KMS-11 (cell line): ENCODE measurements around the gene ULK4.

Source experiments
- H2AFZ ChIP-seq: fragments of 200-600 bp; sonication (generic); 2 replicates; pipeline ENCODE4 v1.6.1; 2016; ENCODE audit warnings: antibody characterized with exemption, mixed run types, low read depth
- H3K27ac ChIP-seq: fragments of 200-600 bp; sonication (generic); 2 replicates; pipeline ENCODE4 v1.6.1; 2016; ENCODE audit warnings: mild to moderate bottlenecking, mixed run types
- H3K27me3 ChIP-seq: fragments of 200-600 bp; sonication (generic); 2 replicates; pipeline ENCODE4 v1.6.1; 2017; ENCODE audit warnings: mild to moderate bottlenecking, low read depth, mixed run types, moderate library complexity; ENCODE audit not compliant: insufficient read depth
- H3K36me3 ChIP-seq: fragments of 200-600 bp; sonication (generic); 2 replicates; pipeline ENCODE4 v1.6.1; 2017; ENCODE audit warnings: mild to moderate bottlenecking, mixed run types; ENCODE audit not compliant: insufficient read depth
- H3K4me1 ChIP-seq: fragments of 200-600 bp; sonication (generic); 2 replicates; pipeline ENCODE4 v1.6.1; 2016; ENCODE audit warnings: mild to moderate bottlenecking, low read depth, mixed run types; ENCODE audit not compliant: poor library complexity, severe bottlenecking
- H3K4me2 ChIP-seq: fragments of 200-600 bp; sonication (generic); 2 replicates; pipeline ENCODE4 v1.7.0; 2016; ENCODE audit warnings: mild to moderate bottlenecking, mixed run types
- H3K4me3 ChIP-seq: fragments of 200-600 bp; sonication (generic); IDR thresholded peaks from 2 replicates; pipeline ENCODE4 v1.6.1; 2017; ENCODE audit warnings: low read depth, low read length, mixed read lengths; ENCODE audit not compliant: insufficient read depth
- H3K79me2 ChIP-seq: fragments of 200-600 bp; sonication (generic); 2 replicates; pipeline ENCODE4 v1.6.1; 2016; ENCODE audit warnings: low read depth, mixed run types; ENCODE audit not compliant: insufficient read depth
- H3K9ac ChIP-seq: fragments of 200-600 bp; sonication (generic); 2 replicates; pipeline ENCODE4 v1.6.1; 2016; ENCODE audit warnings: mild to moderate bottlenecking, mixed run types
- H4K20me1 ChIP-seq: fragments of 200-600 bp; sonication (generic); 2 replicates; pipeline ENCODE4 v1.6.1; 2016; ENCODE audit warnings: mild to moderate bottlenecking, mixed run types; ENCODE audit not compliant: insufficient read depth
- TF ChIP-seq, protein P1 (sequence below): fragments of 200-600 bp; sonication (generic); conservative IDR thresholded peaks from 2 replicates; pipeline ENCODE4 v1.6.1; 2017; ENCODE audit warnings: low read depth, mild to moderate bottlenecking, antibody characterized with exemption, low read length, moderate library complexity, mixed read lengths

The ULK4 gene

DNA sequence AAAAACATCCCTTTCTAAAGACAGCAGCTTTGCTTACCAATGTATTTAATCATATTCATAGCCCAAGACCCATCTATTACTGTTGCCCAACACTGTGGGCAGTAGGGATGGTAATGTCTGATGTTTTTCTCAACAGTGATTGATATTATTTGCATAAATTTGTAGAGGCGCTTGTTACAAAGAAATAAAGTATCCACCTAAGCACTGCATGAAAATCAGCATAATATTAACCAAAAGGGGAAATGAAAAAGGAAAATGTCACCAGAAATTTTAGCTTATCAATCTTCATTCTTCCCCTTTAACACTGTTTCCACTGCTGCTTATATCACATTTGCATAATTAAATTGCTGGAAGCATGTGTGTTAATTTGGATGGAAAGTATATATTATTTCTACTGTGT, 622.1 kb downstream of the ULK4 start:
- Histone ChIP-seq H3K27ac (no peak overlapping the region), H3K79me2 (no peaks in the 10 kb centered on the region), H3K4me1 (no peaks in the 10 kb centered on the region), H3K9ac (no peak overlapping the region), H3K36me3 (no peaks in the 10 kb centered on the region), H4K20me1 (no peaks in the 10 kb centered on the region), H3K4me2 (no peak overlapping the region), H3K27me3 (no peaks in the 10 kb centered on the region), H3K4me3 (no peak overlapping the region), H2AFZ (no peak overlapping the region)
- TF ChIP-seq, protein P1, sequence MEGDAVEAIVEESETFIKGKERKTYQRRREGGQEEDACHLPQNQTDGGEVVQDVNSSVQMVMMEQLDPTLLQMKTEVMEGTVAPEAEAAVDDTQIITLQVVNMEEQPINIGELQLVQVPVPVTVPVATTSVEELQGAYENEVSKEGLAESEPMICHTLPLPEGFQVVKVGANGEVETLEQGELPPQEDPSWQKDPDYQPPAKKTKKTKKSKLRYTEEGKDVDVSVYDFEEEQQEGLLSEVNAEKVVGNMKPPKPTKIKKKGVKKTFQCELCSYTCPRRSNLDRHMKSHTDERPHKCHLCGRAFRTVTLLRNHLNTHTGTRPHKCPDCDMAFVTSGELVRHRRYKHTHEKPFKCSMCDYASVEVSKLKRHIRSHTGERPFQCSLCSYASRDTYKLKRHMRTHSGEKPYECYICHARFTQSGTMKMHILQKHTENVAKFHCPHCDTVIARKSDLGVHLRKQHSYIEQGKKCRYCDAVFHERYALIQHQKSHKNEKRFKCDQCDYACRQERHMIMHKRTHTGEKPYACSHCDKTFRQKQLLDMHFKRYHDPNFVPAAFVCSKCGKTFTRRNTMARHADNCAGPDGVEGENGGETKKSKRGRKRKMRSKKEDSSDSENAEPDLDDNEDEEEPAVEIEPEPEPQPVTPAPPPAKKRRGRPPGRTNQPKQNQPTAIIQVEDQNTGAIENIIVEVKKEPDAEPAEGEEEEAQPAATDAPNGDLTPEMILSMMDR: no peak

DNA sequence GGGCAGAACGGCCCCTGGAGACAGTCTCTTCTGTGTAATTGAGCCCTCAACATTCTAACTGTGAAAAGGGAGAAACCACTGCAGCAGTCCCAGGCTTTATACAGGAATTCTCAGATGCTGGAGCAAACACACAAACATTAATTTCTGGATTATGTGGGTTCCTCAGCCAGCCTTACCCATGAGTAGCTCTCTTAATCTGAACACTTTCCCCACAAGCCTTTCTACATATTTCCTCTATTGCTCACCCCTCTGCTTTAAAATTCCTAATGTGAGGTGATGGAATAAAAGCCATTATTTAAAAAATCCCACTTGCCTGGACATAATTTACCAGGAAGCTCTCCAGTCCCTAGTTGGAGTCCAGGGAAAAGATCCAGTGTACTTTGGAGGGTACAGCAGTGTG, 623.6 kb downstream of the ULK4 start:
- H3K27ac ChIP-seq: no peak overlapping the region
- H3K79me2 ChIP-seq: no peaks in the 10 kb centered on the region
- no peaks in the 10 kb centered on the region for H3K4me1 ChIP-seq
- no peak overlapping the region for H3K4me2 ChIP-seq
- no peak overlapping the region for H2AFZ ChIP-seq
- H3K9ac ChIP-seq: no peak overlapping the region
- no peak overlapping the region for H3K4me3 ChIP-seq
- no peaks in the 10 kb centered on the region for H3K36me3 ChIP-seq
- TF ChIP-seq, protein P1: no peak
- no peaks in the 10 kb centered on the region for H4K20me1 ChIP-seq
- no peaks in the 10 kb centered on the region for H3K27me3 ChIP-seq

DNA sequence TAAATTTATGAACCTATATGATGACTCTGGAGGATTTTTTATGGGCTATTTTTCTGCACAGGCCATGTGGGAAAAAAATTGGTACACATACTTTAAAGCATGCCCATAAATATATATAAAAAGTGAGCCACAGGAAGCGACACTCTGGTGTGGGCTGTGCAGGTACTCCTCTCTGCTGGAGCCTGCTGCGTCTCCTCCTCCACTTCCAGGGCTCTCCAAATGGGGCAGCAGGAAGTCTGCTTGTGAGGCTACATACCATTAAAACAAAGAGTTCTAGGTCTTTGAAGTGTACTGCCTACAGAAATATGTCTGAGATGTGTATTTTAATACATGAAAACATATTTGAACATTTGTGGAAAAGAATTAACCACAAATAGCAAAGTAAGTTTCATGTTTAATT, 627.5 kb downstream of the ULK4 start:
- Histone ChIP-seq H3K27me3 (no peaks in the 10 kb centered on the region), H3K4me3 (no peak overlapping the region), H4K20me1 (no peaks in the 10 kb centered on the region), H2AFZ (no peak overlapping the region), H3K4me2 (no peak overlapping the region), H3K79me2 (no peaks in the 10 kb centered on the region), H3K9ac (no peak overlapping the region), H3K27ac (no peak overlapping the region), H3K4me1 (no peaks in the 10 kb centered on the region), H3K36me3 (no peaks in the 10 kb centered on the region)
- TF ChIP-seq, protein P1: no peak

DNA sequence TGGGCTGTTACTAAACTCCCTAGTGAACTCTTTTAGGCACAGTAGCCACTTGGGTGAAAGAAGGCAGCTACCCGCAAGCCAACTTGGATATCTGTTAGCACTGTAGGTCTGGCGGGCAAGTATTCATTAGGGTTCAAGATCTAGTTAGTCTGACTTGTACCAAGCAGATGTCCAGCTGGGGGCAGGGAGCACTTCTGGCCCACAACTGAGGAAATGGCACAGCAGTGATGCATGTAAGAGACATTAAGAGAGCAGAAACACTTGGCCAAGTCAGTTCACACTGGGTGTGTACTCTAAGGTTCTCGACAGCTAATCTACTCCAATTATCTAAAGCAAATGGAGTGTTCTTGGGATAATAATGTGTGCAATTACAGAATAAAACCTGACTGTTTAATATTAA, 630.9 kb downstream of the ULK4 start:
- TF ChIP-seq, protein P1: no peak
- Histone ChIP-seq H3K79me2 (no peaks in the 10 kb centered on the region), H3K4me1 (no peaks in the 10 kb centered on the region), H3K4me2 (no peak overlapping the region), H2AFZ (no peak overlapping the region), H3K27ac (no peak overlapping the region), H3K27me3 (no peaks in the 10 kb centered on the region), H3K4me3 (no peak overlapping the region), H3K36me3 (no peaks in the 10 kb centered on the region), H4K20me1 (no peaks in the 10 kb centered on the region), H3K9ac (no peak overlapping the region)

DNA sequence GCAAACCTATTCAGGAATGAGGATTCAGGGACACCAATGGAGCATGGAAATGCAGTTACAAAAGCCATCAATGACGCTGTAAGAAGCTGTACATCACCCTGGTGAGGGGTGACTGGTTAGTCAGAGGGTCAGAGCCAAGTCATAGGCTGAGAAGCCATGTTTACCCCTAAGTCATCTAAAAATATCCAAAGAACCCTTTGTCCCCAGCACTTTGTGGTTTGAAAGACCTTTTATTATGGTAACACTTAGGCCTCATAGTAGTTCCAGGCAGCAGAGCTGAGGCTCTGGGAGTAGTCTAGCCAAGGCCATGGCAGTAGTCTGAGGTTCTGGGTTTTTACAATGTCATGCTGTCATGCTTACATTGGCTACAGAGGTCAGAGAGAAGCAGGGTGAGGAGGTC, 631.4 kb downstream of the ULK4 start:
- Histone ChIP-seq H3K4me2 (no peak overlapping the region), H3K79me2 (no peaks in the 10 kb centered on the region), H4K20me1 (no peaks in the 10 kb centered on the region), H3K9ac (no peak overlapping the region), H3K27ac (no peak overlapping the region), H3K4me3 (no peak overlapping the region), H3K27me3 (no peaks in the 10 kb centered on the region), H2AFZ (no peak overlapping the region), H3K36me3 (no peaks in the 10 kb centered on the region), H3K4me1 (no peaks in the 10 kb centered on the region)
- TF ChIP-seq, protein P1: no peak
